HG02571 (cell line): Measurements from ENCODE around the gene EYS.
"Not testable (repeated sequence)": the region's sequence is repeated elsewhere in the genome, so short reads cannot be mapped to it uniquely, and the experiment has no call there.

Experiments used
- ATAC-seq: cut with Tn5 transposase; IDR thresholded peaks from one replicate; pipeline ENCODE4 v1.9.1; 2021; ENCODE audit warnings: mild to moderate bottlenecking, moderate library complexity; ENCODE audit not compliant: unreplicated experiment

EYS gene

DNA sequence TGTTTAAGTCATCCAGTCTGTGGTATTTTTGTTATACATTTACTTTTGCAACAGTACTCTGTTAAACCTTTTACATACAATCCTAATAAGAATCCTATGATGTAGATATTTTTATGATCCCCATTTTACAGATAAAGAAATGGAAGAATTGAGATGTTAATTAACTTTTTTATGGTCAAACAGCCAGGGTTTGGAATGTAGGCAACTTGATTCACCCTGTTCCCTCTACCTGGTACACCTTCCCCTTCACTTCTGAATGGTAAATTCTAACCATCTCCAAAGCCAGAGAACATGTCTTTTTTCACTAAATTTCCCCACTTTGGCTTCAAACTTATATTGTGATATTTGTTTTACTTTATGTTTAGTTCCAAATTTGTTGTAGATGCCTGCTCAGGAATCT lies 1771.3 kb downstream of the EYS start:
- no peak for ATAC-seq

DNA sequence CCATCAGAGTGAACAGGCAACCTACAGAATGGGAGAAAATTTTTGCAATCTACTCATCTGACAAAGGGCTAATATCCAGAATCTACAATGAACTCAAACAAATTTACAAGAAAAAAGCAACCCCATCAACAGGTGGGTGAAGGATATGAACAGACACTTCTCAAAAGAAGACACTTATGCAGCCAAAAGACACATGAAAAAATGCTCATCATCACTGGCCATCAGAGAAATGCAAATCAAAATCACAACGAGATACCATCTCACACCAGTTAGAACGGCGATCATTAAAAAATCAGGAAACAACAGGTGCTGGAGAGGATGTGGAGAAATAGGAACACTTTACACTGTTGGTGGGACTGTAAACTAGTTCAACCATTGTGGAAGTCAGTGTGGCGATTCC lies 1773.1 kb downstream of the EYS start:
- ATAC-seq, result not testable (repeated sequence)

DNA sequence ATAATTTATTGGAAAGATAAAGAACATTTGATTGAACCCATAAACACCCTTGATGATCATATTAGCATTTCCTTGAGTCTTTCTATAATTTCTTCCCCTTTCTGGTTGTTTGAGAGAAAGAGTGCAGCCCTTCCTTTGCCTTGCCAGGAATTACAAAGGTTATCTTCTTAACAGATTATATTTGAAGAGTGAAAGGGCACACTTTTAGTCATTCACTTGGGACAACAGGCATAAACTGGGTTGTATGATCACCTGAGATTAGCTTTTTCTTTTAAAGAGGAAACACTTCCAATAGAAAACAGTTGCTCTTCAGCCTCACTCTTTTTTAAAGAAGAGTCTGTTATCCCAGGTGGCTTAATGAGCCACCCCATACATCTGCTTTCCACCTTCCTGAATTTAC lies 1776.2 kb downstream of the EYS start:
- no peak for ATAC-seq

DNA sequence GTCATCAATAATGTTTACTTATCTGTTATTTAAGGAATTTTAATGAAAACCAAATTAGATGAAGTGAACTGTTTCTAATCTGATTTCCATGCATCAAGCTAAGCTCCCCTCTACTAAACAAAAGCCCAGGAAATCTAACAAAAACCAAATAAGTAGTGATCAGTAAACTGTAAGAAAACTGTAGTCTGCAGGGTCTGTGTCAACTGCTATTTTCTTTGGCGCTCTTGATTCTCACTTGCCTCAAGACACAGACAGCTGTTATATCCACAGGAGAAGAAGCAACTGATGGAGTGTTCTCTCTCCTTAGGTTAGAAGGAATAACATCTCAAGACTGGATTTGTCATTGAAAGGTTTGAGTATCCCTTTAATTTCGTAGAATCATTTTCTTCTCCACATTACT lies 1777.9 kb downstream of the EYS start:
- no peak for ATAC-seq

DNA sequence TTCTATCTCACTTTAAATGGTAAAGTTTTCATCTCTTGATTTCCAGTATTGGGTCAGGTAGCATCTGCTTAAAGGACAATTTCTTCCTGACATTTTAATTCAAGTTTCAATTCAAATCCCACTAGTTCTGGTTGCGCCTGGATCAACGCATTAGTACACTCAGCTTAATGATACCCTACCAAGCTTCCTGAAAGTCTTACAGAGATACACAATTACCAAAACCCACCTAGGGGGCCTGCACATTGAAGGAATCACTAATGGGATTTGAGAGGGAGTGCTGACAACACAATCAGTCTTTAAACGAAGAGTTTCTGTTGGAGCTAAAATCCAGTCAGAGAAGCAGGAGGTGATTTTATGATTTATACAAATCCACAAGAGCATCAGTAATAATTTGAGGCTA lies 1778.4 kb downstream of the EYS start:
- ATAC-seq, result no peak

DNA sequence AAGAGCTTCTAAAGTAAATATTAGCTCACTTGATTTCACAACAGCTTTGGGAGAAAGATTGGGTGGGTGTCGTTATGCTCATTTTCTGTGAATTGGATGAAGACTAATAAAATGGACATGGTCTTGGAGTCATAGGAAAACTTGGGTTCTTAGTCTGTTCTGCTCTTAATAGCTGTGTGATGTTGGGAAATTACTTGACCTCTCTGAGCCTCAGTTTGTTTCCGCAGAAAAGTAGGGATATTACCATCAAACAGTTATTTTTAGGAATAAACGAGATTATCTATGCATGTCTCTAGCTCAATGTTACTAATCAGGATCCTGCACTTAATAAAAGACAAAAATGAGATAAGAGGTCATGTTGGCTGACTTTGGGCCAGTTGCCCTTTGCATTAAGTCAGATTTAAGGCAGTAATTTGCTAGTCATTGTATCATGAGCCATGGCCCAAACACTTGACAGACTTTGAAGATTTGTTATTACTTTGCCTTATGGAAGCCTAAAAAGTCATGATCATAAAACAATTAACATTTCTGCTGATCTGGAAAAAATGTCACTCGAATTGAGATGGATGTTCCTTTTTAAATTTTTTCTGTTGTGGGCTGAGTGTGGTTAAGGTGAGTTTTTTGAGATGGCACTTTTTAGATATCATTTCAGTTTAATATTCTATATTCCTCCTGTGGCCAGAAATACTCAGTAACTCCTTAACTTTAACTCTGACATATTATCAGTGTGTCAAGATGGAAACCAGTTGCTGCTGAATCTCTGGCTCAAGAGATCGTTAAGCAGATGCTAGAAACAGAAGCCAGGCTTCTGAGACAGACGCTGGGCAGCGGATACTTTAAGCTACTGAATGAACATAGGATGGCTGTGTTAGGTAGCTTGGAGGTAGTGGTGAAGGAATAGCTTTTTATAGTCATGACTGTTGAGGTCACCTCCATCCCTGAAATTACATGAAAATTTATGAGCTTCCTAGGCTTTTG lies 1779.8 kb downstream of the EYS start:
- no peak for ATAC-seq

DNA sequence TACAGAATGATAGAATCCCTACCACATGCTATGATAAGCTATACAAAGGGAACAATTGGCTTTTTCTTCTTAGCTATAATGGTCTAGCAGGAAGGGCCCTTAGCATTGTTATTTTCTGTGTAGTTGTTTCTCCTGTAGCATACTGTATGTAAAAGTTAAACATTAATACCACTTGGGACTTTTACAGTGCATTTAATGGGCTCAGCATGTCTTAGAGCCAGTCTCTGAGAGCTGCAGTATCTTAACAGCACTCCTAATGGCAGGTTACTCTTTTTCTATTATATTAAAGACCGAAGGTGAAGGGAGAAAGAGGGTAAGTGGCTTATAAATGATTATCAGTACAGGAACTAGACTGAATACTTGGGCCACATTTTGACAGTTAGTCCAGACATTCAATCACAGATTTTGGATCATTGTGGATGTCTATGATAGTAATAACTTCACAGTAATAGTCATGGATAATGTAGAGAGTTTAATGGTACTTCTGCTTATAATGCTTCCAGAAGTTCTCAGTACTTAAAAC lies 1780.7 kb downstream of the EYS start:
- ATAC-seq, result no peak

DNA sequence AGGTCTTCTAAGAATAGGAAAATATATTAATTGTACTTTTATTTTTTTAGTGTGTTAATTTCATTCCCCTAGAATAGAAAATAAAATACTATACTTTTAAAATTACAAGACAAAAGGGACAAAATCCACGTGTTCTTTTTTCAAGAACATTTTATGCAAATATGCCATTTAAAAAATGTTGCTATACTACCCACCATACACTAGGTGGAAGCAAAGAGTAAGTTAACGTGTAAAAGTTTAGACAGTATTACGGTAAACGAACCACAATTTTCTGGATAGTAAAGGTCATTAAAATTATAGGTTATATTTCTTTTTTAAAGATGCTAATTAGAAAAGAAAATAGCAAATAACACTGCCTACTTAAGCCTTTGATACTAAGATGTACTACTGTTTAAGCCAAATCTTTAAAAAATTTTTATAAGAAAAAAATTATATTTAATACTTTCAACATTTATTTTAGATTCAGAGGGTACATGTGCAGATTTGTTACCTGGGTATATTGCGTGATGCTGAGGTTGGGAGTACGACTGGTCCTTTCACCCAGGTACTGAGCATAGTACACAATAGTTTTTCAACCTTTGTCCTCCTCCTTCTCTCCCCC lies 1783.8 kb downstream of the EYS start:
- ATAC-seq, result peak; percentile 76

DNA sequence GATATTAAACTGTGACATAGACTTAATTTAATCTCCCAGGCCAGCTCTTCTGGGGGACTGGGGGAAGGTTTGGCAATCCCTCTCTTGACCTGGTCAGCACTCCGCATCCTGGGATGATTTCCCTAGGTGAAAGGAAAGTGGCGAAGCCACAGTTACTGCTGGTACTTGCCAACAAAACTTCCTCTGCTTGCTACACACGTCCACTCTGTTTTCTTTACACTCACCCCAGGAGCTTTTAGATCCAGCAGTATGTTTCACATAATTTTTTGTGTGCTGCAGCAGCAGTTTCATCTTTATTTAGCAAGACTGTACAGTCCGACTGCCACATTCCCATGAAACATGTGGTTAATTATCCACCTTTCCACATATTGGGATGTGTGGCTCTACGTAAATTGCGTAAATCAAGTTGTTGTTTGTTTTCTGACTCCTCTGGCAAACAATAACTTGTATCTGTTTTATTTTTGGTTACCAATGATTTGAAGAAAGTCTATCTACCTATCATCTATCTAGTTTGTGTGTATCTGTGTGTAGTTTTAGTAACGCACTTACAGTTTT lies 1787.4 kb downstream of the EYS start:
- no peak for ATAC-seq

DNA sequence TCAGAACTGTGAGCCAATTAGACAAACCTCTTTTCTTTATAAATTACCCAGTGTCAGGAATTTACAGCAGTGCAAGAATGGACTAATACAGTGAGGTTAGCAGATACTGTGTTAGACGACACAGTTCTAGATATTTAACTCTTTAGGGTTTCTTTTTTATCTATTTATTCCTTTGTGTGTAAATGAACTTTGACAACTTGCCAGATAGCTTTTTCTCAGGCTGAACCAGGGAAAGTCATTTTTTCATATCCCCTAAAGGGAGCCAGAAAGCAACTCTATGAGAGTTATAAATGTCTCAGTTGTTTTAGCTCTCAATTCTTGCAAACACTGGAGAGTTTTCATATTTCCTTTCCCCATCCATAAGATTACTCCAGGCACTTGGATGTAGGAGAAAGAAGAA lies 1794.1 kb downstream of the EYS start:
- ATAC-seq, result no peak

DNA sequence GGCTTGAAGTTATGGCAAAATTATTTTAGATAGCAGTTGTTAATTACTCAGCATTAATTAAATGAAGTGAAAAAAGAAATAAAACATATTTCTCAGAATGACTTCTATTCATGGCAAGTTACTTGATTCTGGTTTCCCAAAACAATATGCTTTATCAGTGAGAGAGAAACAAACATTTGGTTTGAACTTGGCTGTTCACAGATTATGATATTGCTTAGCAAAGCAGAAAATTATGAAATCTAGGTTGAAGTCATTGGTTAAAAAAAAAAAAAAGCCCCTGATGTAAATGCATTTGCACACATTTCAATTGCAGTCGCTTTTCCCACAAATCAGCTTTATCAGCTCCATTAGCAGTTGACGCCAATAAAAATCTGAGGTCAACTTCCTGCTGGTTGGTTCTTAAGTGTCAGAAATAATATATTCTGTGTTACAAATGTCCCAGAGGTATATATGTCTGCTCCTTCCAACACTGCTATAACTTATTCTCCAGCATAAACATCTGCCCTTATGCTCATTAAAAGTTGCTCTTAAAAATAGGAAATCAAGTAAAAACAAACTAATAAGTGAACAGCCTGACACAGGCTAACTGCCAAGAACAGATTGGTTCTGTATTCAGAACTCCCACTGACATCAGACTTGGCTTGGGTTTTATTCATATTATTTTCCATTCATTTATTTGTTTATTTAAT lies 1796.0 kb downstream of the EYS start:
- ATAC-seq, result no peak

DNA sequence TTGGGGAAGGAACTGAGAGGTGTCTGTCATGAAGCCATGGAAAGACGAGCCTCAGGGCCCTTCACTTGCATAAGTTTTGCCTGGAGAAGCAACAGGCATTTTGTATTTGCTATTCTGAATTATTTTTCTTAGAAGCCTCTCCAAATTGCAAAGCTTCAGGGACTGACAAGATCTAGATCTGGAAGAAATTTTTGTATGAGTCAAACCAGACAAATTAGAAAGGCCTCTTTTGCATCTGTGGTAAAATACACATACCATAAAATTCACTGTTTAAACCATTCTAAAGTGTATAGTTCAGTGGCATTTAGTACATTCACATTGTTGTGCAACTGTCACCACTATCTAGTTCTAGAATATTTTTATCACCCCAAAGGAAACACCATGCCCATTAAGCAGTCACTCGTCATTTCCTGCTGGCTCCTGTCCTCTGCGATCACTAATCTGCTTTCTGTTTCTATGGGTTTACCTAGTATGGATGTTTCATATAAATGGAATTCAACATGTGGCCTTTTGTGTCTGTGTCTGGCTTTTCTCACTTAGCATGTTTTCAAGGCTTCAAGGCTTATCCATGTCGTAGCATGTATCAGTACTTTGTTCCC lies 1802.3 kb downstream of the EYS start:
- ATAC-seq, result no peak

DNA sequence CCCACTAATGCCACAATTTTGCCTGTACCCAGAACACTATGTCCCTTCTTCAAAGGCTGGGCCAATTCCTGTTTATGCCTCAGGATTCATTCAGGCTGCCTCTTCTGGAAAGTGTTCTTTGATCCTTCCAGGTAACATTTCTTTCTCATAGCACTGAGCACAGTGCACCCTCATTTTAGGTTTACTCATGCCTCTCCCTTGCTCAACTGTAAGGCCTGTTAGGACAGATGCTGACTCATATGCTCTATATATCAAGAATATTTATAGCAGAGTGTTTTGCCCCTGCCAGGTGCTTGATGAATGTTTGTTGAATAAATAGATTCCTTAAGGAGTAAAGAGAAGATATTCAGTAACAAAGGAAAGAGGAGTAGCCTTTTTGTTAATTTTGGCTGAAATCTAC lies 1807.5 kb downstream of the EYS start:
- no peak for ATAC-seq

DNA sequence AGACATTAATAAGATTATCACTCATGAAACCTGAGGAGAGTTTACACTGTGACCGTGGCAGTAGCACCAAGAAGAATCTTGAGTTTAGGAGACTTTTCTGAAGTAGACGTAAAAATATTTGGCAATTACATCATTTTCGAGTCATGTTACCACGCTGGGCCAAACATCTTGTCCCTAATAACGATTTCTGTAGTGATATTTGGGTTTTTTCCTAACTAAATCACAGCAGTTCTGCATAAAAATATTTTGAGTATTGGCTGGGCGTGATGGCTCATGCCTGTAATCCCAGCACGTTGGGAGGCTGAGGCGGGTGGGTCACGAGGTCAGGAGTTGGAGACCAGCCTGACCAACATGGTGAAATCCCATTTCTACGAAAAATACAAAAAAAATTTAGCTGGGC lies 1809.1 kb downstream of the EYS start:
- ATAC-seq, result no peak

DNA sequence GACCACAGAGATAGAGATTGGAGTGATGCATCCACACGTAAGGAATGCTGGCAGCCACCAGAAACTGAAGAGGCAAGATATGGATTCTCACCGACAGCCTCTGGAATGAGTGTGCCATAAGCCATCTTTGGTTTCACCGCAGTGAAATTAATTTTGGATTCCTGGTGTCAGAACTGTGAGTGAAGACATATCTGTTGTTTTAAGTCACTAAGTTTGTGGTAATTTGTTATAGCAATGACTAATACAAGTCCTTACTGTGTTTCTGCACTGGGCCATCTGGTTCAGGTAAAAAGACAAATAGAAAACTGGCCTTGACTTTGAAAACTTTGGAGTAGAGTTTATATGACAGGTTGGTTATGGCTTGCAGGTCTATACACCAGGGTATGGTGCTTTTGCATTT lies 1809.6 kb downstream of the EYS start:
- no peak for ATAC-seq

DNA sequence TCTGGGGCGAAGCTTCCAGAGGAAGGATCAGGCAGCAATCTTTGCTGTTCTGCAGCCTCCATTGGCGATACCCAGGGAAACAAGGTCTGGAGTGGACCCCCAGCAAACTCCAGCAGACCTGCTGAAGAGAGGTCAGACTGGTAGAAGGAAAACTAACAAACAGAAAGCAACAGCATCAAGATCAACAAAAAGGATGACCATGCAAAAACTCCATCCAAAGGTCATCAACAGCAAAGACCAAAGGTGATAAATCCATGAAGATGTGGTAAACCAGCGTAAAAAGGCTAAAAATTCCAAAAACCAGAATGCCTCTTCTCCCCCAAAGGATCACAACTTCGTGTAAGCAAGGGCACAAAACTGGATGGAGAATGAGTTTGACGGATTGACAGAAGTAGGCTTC lies 1818.6 kb downstream of the EYS start:
- no peak for ATAC-seq

DNA sequence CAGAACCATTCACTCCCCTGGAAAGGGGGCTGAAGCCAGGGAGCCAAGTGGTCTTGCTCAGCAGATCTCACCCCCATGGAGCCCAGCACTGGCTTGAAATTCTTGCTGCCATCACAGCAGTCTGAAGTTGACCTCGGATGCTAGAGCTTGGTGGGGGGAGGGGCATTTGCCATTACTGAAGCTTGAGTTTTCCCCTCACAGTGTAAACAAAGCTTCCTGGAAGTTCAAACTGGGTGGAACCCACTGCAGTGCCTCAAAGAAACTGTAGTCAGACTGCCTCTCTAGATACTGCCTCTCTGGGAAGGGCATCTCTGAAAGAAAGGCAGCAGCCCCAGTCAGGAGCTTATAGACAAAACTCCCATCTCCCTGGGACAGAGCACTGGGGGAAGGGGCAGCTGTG lies 1819.2 kb downstream of the EYS start:
- not testable (repeated sequence) for ATAC-seq

DNA sequence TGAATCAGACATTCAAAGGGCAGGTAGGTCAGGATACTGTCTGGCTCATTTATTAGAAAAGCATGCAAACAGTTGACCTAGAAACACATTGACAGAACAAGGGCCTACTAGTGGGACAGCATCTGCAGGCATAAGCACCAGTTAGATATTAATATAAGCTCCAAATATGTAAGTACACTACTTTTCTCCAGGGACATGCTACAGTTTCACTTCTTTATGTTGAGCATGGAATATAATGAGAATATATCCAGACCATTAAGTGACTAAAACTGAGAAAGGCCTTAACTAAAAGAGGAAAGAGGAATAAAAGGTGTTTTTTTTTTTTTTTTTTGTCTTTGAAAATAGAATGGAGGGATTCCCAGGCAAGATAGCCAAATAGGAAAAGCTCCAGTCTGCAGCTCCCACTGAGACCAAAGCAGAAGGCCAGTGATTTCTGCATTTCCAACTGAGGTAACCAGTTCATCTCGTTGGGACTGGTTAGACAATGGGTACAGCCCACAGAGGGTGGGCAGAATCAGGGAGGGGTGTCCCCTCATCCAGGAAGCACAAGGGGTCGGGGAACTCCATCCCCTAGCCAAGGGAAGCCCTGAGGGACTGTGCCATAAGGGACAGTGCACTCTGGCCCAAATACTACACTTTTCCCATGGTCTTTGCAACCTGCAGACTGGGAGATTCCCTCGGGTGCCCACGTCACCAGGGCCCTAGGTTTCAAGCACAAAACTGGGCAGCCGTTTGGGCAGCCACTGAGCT lies 1819.8 kb downstream of the EYS start:
- no peak for ATAC-seq

DNA sequence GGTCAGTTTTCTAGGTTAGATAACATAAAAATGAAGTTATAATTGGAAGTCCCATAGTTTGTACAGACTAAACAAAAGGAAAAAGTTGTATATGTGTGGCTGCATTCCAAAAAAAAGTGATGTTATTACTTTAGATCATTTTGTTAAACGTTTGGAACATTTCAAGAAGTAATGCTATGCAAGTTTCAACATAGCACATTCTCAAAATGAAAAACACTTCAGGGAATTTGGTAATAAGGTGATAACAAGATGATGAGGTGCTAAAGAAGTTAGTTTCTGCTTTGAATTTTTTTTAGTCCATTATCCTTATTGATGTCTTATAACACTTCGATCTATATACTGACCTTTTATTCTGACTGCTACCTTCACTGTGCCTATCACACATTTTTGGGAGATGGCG lies 1820.7 kb downstream of the EYS start:
- no peak for ATAC-seq

DNA sequence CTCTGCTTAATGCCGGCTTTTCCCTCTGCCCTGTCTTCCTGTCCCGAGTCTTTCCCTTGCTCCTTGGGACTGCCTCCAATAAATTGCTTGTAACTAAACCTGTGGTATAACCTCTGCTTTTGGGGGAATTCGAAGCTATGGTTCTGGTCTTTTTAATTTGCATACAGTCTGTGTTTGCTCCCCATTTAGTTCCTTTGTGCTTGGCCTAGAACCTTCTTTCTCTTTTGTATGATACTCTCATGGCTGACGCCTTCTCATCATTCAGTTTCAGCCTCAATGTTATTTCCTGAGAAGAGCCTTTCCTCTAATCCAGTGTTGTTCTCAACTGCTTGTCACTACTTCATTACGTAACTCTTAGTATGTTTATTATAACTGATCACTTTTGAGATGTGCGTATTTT lies 1823.4 kb downstream of the EYS start:
- ATAC-seq, result no peak
